Measurements from ENCODE around the gene ADRB2. TPM values are rescaled to one million over a fixed set of nuclear protein-coding genes. Genes with fewer than 3 reads are reported as not detected.

The ADRB2 gene
- total and polyA plus RNA-seq, 8 donors: 0.37 to 20.4 (median 4.2) TPM; not detected in 1

DNA sequence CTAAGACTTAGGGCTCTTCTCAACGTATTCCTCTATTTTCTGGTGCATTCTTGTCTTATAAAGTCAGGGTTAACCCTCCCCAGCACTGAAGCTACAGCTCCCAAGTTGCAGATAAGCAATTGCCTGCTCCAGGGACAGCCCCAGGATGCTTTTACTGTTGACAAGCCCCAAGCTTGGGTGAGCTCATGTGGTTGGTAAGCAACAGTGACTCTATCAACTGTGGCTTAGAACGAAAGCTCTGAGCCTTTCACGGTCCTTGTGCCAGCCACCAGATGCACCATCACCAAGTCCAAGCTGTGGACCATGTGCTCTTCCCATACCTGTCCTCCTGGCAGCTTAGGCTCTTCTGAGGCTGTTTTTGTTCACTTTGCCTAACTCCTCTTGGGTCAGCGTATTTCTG lies 13.5 kb downstream of the ADRB2 start:
- WGBS, 5 donors: 80 to 94% (median 81%) methylated on average over 4 of the region's 4 CpGs

DNA sequence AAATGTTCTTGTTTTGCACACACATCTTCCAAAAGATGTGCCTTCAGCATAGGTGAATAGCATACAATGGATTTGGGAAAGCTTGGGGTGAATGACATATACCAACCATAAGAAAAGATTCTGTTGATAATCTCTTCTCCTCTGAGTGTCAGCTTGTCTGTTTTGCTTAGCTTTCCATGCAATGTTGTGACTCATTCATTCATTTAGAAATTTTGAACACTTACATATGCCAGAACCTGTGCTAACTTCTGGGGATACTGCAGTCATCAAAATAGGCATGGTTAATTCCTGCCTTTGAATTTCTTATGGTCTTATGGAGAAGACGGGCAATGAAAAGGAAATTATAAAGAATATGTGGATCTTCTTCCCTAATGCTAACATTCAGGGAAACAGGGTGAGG lies 14.1 kb downstream of the ADRB2 start:
- Histone ChIP-seq H3K27me3 (no peaks in the 10 kb centered on the region), H3K9me3 (no peaks in the 10 kb centered on the region), H3K4me3 (no peak overlapping the region), H3K4me1 (peaks cover 0 to 18% (median 10%) of the 10 kb centered on the region in 4 donors), H3K27ac (no peak overlapping the region), H3K36me3 (no peaks in the 10 kb centered on the region)
- intact Hi-C loops (cut with DNase I; ENCODE audit: low total_unique reads): no loop called here
- TF ChIP-seq POLR2A (IDR thresholded peaks at IDR 0.05): no peak
- 94 to 96% (median 95%) methylated on average over 1 of the region's 1 CpG for WGBS, 5 donors
- no peak for DNase-seq

More for the DNA sequence above, 13.5 kb downstream of the ADRB2 start:
- DNase-seq: no peak
- Histone ChIP-seq H3K4me1 (peaks cover 0 to 21% (median 10%) of the 10 kb centered on the region in 4 donors), H3K4me3 (no peak overlapping the region), H3K9me3 (no peaks in the 10 kb centered on the region), H3K27ac (no peak overlapping the region), H3K27me3 (no peaks in the 10 kb centered on the region), H3K36me3 (no peaks in the 10 kb centered on the region)
- intact Hi-C loops (cut with DNase I; ENCODE audit: low total_unique reads): no loop called here
- no peak for TF ChIP-seq POLR2AphosphoS5 (IDR thresholded peaks at IDR 0.05)
- TF ChIP-seq POLR2A (IDR thresholded peaks at IDR 0.05): no peak
- no peak for TF ChIP-seq EP300 (IDR thresholded peaks at IDR 0.05)
- TF ChIP-seq, protein P1, sequence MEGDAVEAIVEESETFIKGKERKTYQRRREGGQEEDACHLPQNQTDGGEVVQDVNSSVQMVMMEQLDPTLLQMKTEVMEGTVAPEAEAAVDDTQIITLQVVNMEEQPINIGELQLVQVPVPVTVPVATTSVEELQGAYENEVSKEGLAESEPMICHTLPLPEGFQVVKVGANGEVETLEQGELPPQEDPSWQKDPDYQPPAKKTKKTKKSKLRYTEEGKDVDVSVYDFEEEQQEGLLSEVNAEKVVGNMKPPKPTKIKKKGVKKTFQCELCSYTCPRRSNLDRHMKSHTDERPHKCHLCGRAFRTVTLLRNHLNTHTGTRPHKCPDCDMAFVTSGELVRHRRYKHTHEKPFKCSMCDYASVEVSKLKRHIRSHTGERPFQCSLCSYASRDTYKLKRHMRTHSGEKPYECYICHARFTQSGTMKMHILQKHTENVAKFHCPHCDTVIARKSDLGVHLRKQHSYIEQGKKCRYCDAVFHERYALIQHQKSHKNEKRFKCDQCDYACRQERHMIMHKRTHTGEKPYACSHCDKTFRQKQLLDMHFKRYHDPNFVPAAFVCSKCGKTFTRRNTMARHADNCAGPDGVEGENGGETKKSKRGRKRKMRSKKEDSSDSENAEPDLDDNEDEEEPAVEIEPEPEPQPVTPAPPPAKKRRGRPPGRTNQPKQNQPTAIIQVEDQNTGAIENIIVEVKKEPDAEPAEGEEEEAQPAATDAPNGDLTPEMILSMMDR (IDR thresholded peaks at IDR 0.05): no peak

DNA sequence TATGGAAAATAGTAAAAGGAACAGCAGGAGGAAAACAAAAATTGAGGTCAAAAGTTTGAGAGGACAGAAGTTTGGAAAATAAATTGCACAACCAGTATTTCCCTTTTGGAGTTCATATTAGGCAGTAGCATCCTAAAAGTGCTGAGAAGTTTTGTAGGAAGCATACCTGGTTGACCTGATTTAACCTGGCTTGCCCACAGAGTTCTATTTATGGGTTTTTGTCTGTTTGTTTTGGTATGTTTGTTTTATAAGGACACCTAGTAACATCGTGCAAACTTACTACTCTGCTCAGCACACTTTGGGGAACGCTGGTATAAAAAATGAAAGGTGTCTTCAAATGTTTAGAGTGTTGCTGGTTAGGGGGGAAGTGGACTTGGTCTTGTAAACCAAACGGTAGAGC lies 15.1 kb downstream of the ADRB2 start:
- DNase-seq: no peak
- H3K27ac ChIP-seq: no peak overlapping the region
- 27 to 42% (median 36%) methylated on average over 3 of the region's 3 CpGs for WGBS, 5 donors
- H3K4me1 ChIP-seq: peaks cover 0 to 14% (median 10%) of the 10 kb centered on the region in 4 donors
- intact Hi-C loops (cut with DNase I; ENCODE audit: low total_unique reads): no loop called here
- H3K36me3 ChIP-seq: no peaks in the 10 kb centered on the region
- H3K9me3 ChIP-seq: no peaks in the 10 kb centered on the region
- no peaks in the 10 kb centered on the region for H3K27me3 ChIP-seq
- no peak overlapping the region for H3K4me3 ChIP-seq
- TF ChIP-seq, protein P1 (IDR thresholded peaks at IDR 0.05): no peak
- TF ChIP-seq POLR2AphosphoS5 (IDR thresholded peaks at IDR 0.05) (no peak), POLR2A (IDR thresholded peaks at IDR 0.05) (no peak), EP300 (IDR thresholded peaks at IDR 0.05) (no peak)

DNA sequence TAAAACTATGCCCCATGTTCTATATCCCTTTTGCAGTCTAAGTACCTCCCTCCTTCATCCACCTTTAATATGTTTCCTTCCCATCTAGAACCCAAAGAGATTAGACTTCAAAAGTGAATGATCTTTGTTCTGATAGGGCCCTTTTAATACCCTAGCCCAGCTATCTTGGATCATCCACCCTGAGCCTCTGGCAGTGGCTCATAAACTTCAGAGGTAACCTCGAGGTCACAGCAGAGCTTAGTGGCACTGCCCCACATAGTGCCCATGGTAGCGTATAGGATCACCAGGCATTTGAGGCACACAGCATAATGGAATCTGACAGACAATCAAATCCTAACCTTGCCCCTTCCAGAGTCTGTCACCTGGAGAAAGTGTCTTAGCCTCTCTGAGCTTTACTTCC lies 15.8 kb downstream of the ADRB2 start:
- Histone ChIP-seq H3K27ac (no peak overlapping the region), H3K4me3 (no peak overlapping the region), H3K9me3 (no peaks in the 10 kb centered on the region), H3K4me1 (peaks cover 0 to 14% (median 8%) of the 10 kb centered on the region in 4 donors), H3K36me3 (no peaks in the 10 kb centered on the region), H3K27me3 (no peaks in the 10 kb centered on the region)
- no peak for TF ChIP-seq POLR2A (IDR thresholded peaks at IDR 0.05)
- no peak for TF ChIP-seq EP300 (IDR thresholded peaks at IDR 0.05)
- no peak for TF ChIP-seq POLR2AphosphoS5 (IDR thresholded peaks at IDR 0.05)
- TF ChIP-seq, protein P1 (IDR thresholded peaks at IDR 0.05): no peak
- WGBS, 5 donors: 74 to 90% (median 80%) methylated on average over 2 of the region's 2 CpGs
- intact Hi-C loops (cut with DNase I; ENCODE audit: low total_unique reads): no loop called here
- DNase-seq: no peak

DNA sequence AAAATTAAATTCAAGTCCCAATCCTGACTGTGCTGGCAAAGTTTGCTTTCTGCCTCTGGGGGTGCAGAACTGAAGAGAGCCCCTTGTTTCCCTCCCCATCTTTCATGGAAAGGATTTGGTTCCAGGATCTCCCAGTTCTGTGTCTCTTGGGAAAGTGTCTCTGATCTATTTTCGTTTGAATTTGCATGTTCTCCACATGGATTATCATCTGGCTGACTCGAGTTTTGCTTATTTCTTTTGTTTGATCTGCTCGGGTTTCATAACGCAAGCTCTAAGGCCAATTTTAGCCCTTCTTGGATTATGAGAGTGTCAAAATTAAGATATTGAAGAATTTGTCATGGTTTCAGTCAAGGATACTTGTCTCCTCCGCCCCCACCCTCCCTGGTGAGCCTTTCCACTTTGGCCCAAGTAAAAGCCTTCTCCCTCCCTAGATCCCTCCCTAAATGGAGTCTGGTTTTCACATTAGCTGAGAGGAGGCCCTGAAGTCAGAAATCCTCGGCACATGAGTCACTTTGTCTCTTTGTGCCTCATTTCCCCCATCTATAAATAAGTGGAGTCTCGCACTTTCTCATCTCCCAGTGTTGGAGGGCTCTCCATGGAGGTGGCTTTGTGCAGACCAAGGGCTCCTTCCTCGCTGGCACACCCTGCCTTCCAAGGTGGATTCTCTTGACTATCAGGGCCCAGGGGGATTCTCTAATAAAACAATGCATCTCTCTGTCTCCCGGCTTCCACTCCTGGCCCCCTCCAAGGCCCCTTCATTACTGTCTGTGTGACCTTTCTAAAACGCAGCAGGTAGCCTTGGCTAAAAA lies 17.3 kb downstream of the ADRB2 start:
- WGBS, 5 donors: 68 to 85% (median 79%) methylated on average over 10 of the region's 10 CpGs
- intact Hi-C loops (cut with DNase I; ENCODE audit: low total_unique reads): no loop called here

More for the DNA sequence above, 17.3 kb downstream of the ADRB2 start:
- no peak overlapping the region for H3K27ac ChIP-seq
- peaks cover 0 to 17% (median 7%) of the 10 kb centered on the region in 4 donors for H3K4me1 ChIP-seq
- H3K4me3 ChIP-seq: no peak overlapping the region
- DNase-seq: no peak
- TF ChIP-seq POLR2A (IDR thresholded peaks at IDR 0.05): no peak
- no peak for TF ChIP-seq POLR2AphosphoS5 (IDR thresholded peaks at IDR 0.05)
- no peak for TF ChIP-seq EP300 (IDR thresholded peaks at IDR 0.05)
- TF ChIP-seq, protein P1 (IDR thresholded peaks at IDR 0.05): no peak
- no peaks in the 10 kb centered on the region for H3K36me3 ChIP-seq
- no peaks in the 10 kb centered on the region for H3K27me3 ChIP-seq
- H3K9me3 ChIP-seq: no peaks in the 10 kb centered on the region

All from stomach (tissue), 9 donors.